H9 (cell line): ENCODE measurements around the gene RNF212. TPM values are rescaled to one million over a fixed set of nuclear protein-coding genes. Genes with fewer than 3 reads are reported as not detected.

Experiments
- DNase-seq: peaks from one replicate; pipeline ENCODE4 v3.0.0-alpha.2; 2017
- H2AFZ ChIP-seq: one replicate; pipeline ENCODE4 v1.6.1; 2013; ENCODE audit warnings: mild to moderate bottlenecking, low read length, control low read depth, moderate library complexity
- H2AK5ac ChIP-seq: 2 replicates; pipeline ENCODE4 v1.6.1; 2013; ENCODE audit warnings: low read length, control low read depth, mixed read lengths; ENCODE audit not compliant: insufficient read length
- H2BK120ac ChIP-seq: one replicate; pipeline ENCODE4 v1.6.1; 2013; ENCODE audit warnings: low read depth, mild to moderate bottlenecking, low read length, control low read depth, inconsistent platforms; ENCODE audit not compliant: poor library complexity, severe bottlenecking
- H2BK12ac ChIP-seq: 2 replicates; pipeline ENCODE4 v1.6.1; 2013; ENCODE audit warnings: low read length, control low read depth, mixed read lengths, low read depth; ENCODE audit not compliant: insufficient read length
- H2BK15ac ChIP-seq: 2 replicates; pipeline ENCODE4 v1.6.1; 2013; ENCODE audit warnings: low read depth, low read length, control low read depth
- H2BK20ac ChIP-seq: one replicate; pipeline ENCODE4 v1.6.1; 2013; ENCODE audit warnings: low read depth, mild to moderate bottlenecking, low read length, control low read depth, inconsistent platforms; ENCODE audit not compliant: poor library complexity, severe bottlenecking
- H2BK5ac ChIP-seq: 2 replicates; pipeline ENCODE4 v1.6.1; 2013; ENCODE audit warnings: low read length, control low read depth, mixed read lengths; ENCODE audit not compliant: insufficient read length
- H3K14ac ChIP-seq: 2 replicates; pipeline ENCODE4 v1.6.1; 2013; ENCODE audit warnings: low read length, control low read depth; ENCODE audit not compliant: insufficient read depth
- H3K18ac ChIP-seq: 2 replicates; pipeline ENCODE4 v1.6.1; 2013; ENCODE audit warnings: low read depth, mild to moderate bottlenecking, mixed read lengths, low read length, control low read depth; ENCODE audit not compliant: insufficient read length
- H3K23ac ChIP-seq: 2 replicates; pipeline ENCODE4 v1.6.1; 2013; ENCODE audit warnings: low read length, control low read depth, mixed read lengths, low read depth; ENCODE audit not compliant: insufficient read length
- H3K23me2 ChIP-seq: 2 replicates; pipeline ENCODE4 v1.6.1; 2013; ENCODE audit warnings: low read depth, mild to moderate bottlenecking, mixed read lengths, low read length, control low read depth; ENCODE audit not compliant: insufficient read length, poor library complexity, severe bottlenecking
- H3K27ac ChIP-seq: 2 replicates; pipeline ENCODE4 v1.5.1; 2013; ENCODE audit warnings: low read length, control low read depth, mixed read lengths, low read depth; ENCODE audit not compliant: insufficient read length
- H3K27me3 ChIP-seq: 2 replicates; pipeline ENCODE4 v1.6.1; 2013; ENCODE audit warnings: low read length, control low read depth, inconsistent platforms; ENCODE audit not compliant: insufficient read depth
- H3K4ac ChIP-seq: 2 replicates; pipeline ENCODE4 v1.6.1; 2013; ENCODE audit warnings: low read depth, mild to moderate bottlenecking, control low read depth, inconsistent platforms, low read length, moderate library complexity
- H3K4me1 ChIP-seq: 2 replicates; pipeline ENCODE4 v1.6.1; 2013; ENCODE audit warnings: low read length, control low read depth, inconsistent platforms; ENCODE audit not compliant: insufficient read depth
- H3K4me2 ChIP-seq: 2 replicates; pipeline ENCODE4 v1.6.1; 2013; ENCODE audit warnings: low read length, control low read depth, mixed read lengths; ENCODE audit not compliant: insufficient read length, insufficient read depth
- H3K56ac ChIP-seq: 2 replicates; pipeline ENCODE4 v1.6.1; 2013; ENCODE audit warnings: low read depth, mild to moderate bottlenecking, mixed read lengths, low read length, control low read depth; ENCODE audit not compliant: insufficient read length
- H3K79me1 ChIP-seq: 2 replicates; pipeline ENCODE4 v1.6.1; 2013; ENCODE audit warnings: low read depth, mild to moderate bottlenecking, moderate library complexity, low read length, control low read depth, inconsistent platforms; ENCODE audit not compliant: insufficient read depth, poor library complexity, severe bottlenecking
- H3K79me2 ChIP-seq: 2 replicates; pipeline ENCODE4 v1.6.1; 2013; ENCODE audit warnings: low read length, control low read depth, inconsistent platforms; ENCODE audit not compliant: insufficient read depth
- H3K9ac ChIP-seq: 2 replicates; pipeline ENCODE4 v1.6.1; 2013; ENCODE audit warnings: low read length, control low read depth, mixed read lengths; ENCODE audit not compliant: insufficient read length; ENCODE audit errors: extremely low read depth
- H3K9me3 ChIP-seq: one replicate; pipeline ENCODE4 v1.6.1; 2013; ENCODE audit warnings: low read depth, low read length, inconsistent platforms; ENCODE audit not compliant: control insufficient read depth
- H3T11ph ChIP-seq: one replicate; pipeline ENCODE4 v1.6.1; 2013; ENCODE audit warnings: mild to moderate bottlenecking, low read length, control low read depth, inconsistent platforms
- H4K20me1 ChIP-seq: one replicate; pipeline ENCODE4 v1.6.1; 2013; ENCODE audit not compliant: control insufficient read depth, insufficient read length, insufficient read depth
- H4K5ac ChIP-seq: 2 replicates; pipeline ENCODE4 v1.6.1; 2013; ENCODE audit warnings: low read depth, mild to moderate bottlenecking, mixed read lengths, low read length, control low read depth; ENCODE audit not compliant: insufficient read length
- H4K8ac ChIP-seq: replicated peaks from 2 replicates; pipeline ENCODE4 v1.6.1; 2013; ENCODE audit warnings: low read length, control low read depth, mixed read lengths, low read depth; ENCODE audit not compliant: insufficient read length
- H4K91ac ChIP-seq: 2 replicates; pipeline ENCODE4 v1.6.1; 2013; ENCODE audit warnings: low read depth, mild to moderate bottlenecking, moderate library complexity, mixed read lengths, low read length, control low read depth; ENCODE audit not compliant: insufficient read length
- H3K27ac Mint-ChIP-seq, 3 experiments: 2 replicates in 2 of 3; 3 replicates in 1 of 3; pipeline ENCODE4 v1.8.0; 2020 to 2021; ENCODE audit warnings: mixed read lengths in 3 of 3, mild to moderate bottlenecking in 1 of 3, moderate library complexity in 1 of 3
- H3K27me3 Mint-ChIP-seq: 2 replicates; pipeline ENCODE4 v1.8.0; 2021; ENCODE audit warnings: low read depth, mild to moderate bottlenecking, moderate library complexity, mixed read lengths
- H3K36me3 Mint-ChIP-seq, 3 experiments: 2 replicates in 2 of 3; 3 replicates in 1 of 3; pipeline ENCODE4 v1.8.0; 2020 to 2021; ENCODE audit warnings: low read depth in 3 of 3, mixed read lengths in 3 of 3; ENCODE audit not compliant: insufficient read depth in 1 of 3
- H3K4me1 Mint-ChIP-seq, 2 experiments: 2 replicates each; pipeline ENCODE4 v1.8.0; 2020; ENCODE audit warnings: mixed read lengths in 2 of 2
- H3K4me3 Mint-ChIP-seq, 2 experiments: 2 replicates in 1 of 2; 3 replicates in 1 of 2; pipeline ENCODE4 v1.8.0; 2020 to 2021; ENCODE audit warnings: mild to moderate bottlenecking in 2 of 2, mixed read lengths in 2 of 2, moderate library complexity in 1 of 2
- H3K9me3 Mint-ChIP-seq, 2 experiments: 2 replicates in 1 of 2; 3 replicates in 1 of 2; pipeline ENCODE4 v1.8.0; 2020; ENCODE audit warnings: mild to moderate bottlenecking in 2 of 2, mixed read lengths in 2 of 2, moderate library complexity in 1 of 2
- WGBS: extraction: QIAGEN DNeasy Blood & Tissue Kit; methylation state at CpG from one replicate; pipeline ENCODE4 v1.1.7; 2013; ENCODE audit warnings: missing lambda C conversion rate, low lambda C conversion rate, mixed read lengths; ENCODE audit not compliant: insufficient read length; ENCODE audit errors: extremely low coverage; 5-methylcytosine and 5-hydroxymethylcytosine counted together
- total RNA-seq: library from RNA; stranded (reverse); gene quantifications from 2 replicates; pipeline ENCODE4 v1.2.1, GENCODE V29; 2021
- TF ChIP-seq, protein P1 (sequence below): fragments of 200-600 bp; sonication (generic); conservative IDR thresholded peaks from 3 replicates; pipeline ENCODE4 v1.8.0; 2021; ENCODE audit warnings: antibody characterized with exemption, mild to moderate bottlenecking

RNF212 gene
- total RNA-seq, 1 experiment from 2014 or later, result 3.0 TPM

DNA sequence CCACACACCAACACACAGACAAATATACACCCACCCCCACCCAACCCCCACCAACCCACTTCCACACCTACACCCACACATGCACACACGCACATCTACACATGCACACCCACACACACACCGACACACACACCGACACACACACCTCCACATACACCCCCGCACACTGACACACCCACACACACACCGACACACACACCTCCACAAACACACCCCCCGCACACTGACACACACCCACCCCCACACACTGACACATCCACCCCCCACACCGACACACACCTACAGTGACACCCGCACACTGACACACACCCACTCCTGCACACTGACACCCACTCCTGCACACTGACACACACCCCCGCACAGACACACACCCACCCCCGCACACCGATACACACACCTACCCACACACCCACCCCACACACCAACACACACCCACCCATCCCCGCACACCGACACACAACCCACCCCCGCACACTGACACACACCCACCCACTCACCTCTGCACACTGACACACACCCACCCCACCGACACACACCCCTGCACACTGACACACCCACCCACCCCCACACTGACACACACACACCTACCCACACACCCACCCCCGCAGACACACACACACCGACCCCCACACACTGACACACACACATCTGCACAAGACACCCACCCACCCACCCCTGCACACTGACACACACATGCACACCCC, 70.9 kb downstream of the RNF212 start:
- Mint-ChIP-seq H3K9me3 (no peaks in the 10 kb centered on the region; a peak in 3 of 5 replicates), H3K36me3 (peaks cover 0 to 2% (median 0%) of the 10 kb centered on the region in 3 experiments; a peak in 2 of 7 replicates), H3K27me3 (peaks cover 18% of the 10 kb centered on the region), H3K4me1 (peaks cover 6 to 24% of the 10 kb centered on the region in 2 experiments), H3K27ac (no peak overlapping the region), H3K4me3 (no peak overlapping the region)
- H2BK120ac ChIP-seq, result no peak overlapping the region
- H3K23me2 ChIP-seq, result peaks cover 4% of the 10 kb centered on the region
- H4K5ac ChIP-seq, result no peak overlapping the region
- H3K56ac ChIP-seq, result no peak overlapping the region
- 100% methylated on average over 5 of the region's 17 CpGs for WGBS
- no peak overlapping the region for H4K91ac ChIP-seq
- H3K4ac ChIP-seq, result no peak overlapping the region
- no peak overlapping the region for H3T11ph ChIP-seq
- H2AFZ ChIP-seq, result no peak overlapping the region
- no peak overlapping the region for H2BK20ac ChIP-seq
- H3K9ac ChIP-seq, result no peak overlapping the region
- no peak overlapping the region for H2BK15ac ChIP-seq
- no peak overlapping the region for H2AK5ac ChIP-seq
- no peaks in the 10 kb centered on the region for H3K79me2 ChIP-seq
- H3K27me3 ChIP-seq, result no peaks in the 10 kb centered on the region; the same call in 1 of the 2 replicates
- no peak overlapping the region for H3K14ac ChIP-seq
- no peaks in the 10 kb centered on the region; the same call in 1 of the 2 replicates for H3K4me1 ChIP-seq
- TF ChIP-seq, protein P1, sequence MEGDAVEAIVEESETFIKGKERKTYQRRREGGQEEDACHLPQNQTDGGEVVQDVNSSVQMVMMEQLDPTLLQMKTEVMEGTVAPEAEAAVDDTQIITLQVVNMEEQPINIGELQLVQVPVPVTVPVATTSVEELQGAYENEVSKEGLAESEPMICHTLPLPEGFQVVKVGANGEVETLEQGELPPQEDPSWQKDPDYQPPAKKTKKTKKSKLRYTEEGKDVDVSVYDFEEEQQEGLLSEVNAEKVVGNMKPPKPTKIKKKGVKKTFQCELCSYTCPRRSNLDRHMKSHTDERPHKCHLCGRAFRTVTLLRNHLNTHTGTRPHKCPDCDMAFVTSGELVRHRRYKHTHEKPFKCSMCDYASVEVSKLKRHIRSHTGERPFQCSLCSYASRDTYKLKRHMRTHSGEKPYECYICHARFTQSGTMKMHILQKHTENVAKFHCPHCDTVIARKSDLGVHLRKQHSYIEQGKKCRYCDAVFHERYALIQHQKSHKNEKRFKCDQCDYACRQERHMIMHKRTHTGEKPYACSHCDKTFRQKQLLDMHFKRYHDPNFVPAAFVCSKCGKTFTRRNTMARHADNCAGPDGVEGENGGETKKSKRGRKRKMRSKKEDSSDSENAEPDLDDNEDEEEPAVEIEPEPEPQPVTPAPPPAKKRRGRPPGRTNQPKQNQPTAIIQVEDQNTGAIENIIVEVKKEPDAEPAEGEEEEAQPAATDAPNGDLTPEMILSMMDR, result no peak
- no peak overlapping the region for H3K27ac ChIP-seq
- DNase-seq, result no peak
- no peak overlapping the region for H3K4me2 ChIP-seq
- no peaks in the 10 kb centered on the region for H3K9me3 ChIP-seq
- H3K79me1 ChIP-seq, result no peaks in the 10 kb centered on the region
- H2BK5ac ChIP-seq, result no peak overlapping the region
- H4K20me1 ChIP-seq, result no peaks in the 10 kb centered on the region
- H4K8ac ChIP-seq, result no peak overlapping the region
- no peak overlapping the region for H3K18ac ChIP-seq
- H3K23ac ChIP-seq, result no peak overlapping the region
- no peak overlapping the region for H2BK12ac ChIP-seq
